WI38 (cell line): Measurements from ENCODE around the gene ULK4.

ENCODE experiments used
- H3K4me3 ChIP-seq: 2 replicates; pipeline ENCODE4 v1.5.1; 2011; ENCODE audit warnings: low read depth, mild to moderate bottlenecking, control low read depth, low read length
- CTCF ChIP-seq: IDR thresholded peaks from 2 replicates; pipeline ENCODE4 v1.5.1; 2012; ENCODE audit warnings: low read depth, mild to moderate bottlenecking, control low read depth, low read length

Gene ULK4

GRCh38 chr3:41259449-41260062, 702.3 kb downstream of the ULK4 start:
- no peak for TF ChIP-seq CTCF
- no peak overlapping the region for H3K4me3 ChIP-seq

- TF ChIP-seq CTCF: no peak
- no peak overlapping the region for H3K4me3 ChIP-seq
Observed at GRCh38 chr3:41258239-41258800, 703.6 kb downstream of the ULK4 start.

GRCh38 chr3:41251593-41251992, 710.3 kb downstream of the ULK4 start:
- no peak overlapping the region for H3K4me3 ChIP-seq
- TF ChIP-seq CTCF: no peak

GRCh38 chr3:41250825-41251224, 711.1 kb downstream of the ULK4 start:
- TF ChIP-seq CTCF: no peak
- H3K4me3 ChIP-seq: no peak overlapping the region

- H3K4me3 ChIP-seq: no peak overlapping the region
- TF ChIP-seq CTCF: no peak
Observed at GRCh38 chr3:41249318-41249717, 712.6 kb downstream of the ULK4 start.

GRCh38 chr3:41248525-41248924, 713.4 kb downstream of the ULK4 start:
- no peak overlapping the region for H3K4me3 ChIP-seq
- TF ChIP-seq CTCF: no peak

- TF ChIP-seq CTCF: no peak
- no peak overlapping the region for H3K4me3 ChIP-seq
Observed at GRCh38 chr3:41247055-41248004, 714.6 kb downstream of the ULK4 start.
